Measurements from ENCODE around the gene GPR137B. TPM values are rescaled to one million over a fixed set of nuclear protein-coding genes. Genes with fewer than 3 reads are reported as not detected.
A peak's percentile ranks its signal among the peaks of the same experiment; 100 is the strongest.

The GPR137B gene
- total and polyA plus RNA-seq, 9 of the 15 experiments (the other 6 are each of a cell fraction or from before 2014, with no cell fraction given): 0.04 to 1.0 (median 0.62) TPM

GRCh38 chr1:236103646-236104218, 38.6 kb upstream of the GPR137B start (continued):
- TF ChIP-seq THRB (CRISPR knock-in tag; conservative IDR thresholded peaks at IDR 0.05) (no peak), CREM (IDR thresholded peaks at IDR 0.05; ENCODE audit: low read depth) (peak; percentile 30; the same call in 1 of the 2 replicates), NR2C2 (CRISPR knock-in tag; IDR thresholded peaks at IDR 0.05) (no peak), NR2C2 (tag; IDR thresholded peaks at IDR 0.05) (no peak), JUNB (CRISPR knock-in tag; conservative IDR thresholded peaks at IDR 0.05) (no peak), ZNF77 (CRISPR knock-in tag; IDR thresholded peaks at IDR 0.05) (no peak), RHOXF2B (CRISPR knock-in tag; conservative IDR thresholded peaks at IDR 0.05) (no peak), SIRT6 (IDR thresholded peaks at IDR 0.05; ENCODE audit: low read depth, low read length) (no peak), ATF2 (CRISPR knock-in tag; IDR thresholded peaks at IDR 0.05) (no peak), ZFP36 (IDR thresholded peaks at IDR 0.05; ENCODE audit: low read depth, low read length, partially characterized antibody) (no peak), CCAR2 (IDR thresholded peaks at IDR 0.05; ENCODE audit: low read depth, low read length) (no peak), ZNF277 (CRISPR knock-in tag; IDR thresholded peaks at IDR 0.05; ENCODE audit: borderline replicate concordance) (no peak)
- TF ChIP-seq, protein P1, sequence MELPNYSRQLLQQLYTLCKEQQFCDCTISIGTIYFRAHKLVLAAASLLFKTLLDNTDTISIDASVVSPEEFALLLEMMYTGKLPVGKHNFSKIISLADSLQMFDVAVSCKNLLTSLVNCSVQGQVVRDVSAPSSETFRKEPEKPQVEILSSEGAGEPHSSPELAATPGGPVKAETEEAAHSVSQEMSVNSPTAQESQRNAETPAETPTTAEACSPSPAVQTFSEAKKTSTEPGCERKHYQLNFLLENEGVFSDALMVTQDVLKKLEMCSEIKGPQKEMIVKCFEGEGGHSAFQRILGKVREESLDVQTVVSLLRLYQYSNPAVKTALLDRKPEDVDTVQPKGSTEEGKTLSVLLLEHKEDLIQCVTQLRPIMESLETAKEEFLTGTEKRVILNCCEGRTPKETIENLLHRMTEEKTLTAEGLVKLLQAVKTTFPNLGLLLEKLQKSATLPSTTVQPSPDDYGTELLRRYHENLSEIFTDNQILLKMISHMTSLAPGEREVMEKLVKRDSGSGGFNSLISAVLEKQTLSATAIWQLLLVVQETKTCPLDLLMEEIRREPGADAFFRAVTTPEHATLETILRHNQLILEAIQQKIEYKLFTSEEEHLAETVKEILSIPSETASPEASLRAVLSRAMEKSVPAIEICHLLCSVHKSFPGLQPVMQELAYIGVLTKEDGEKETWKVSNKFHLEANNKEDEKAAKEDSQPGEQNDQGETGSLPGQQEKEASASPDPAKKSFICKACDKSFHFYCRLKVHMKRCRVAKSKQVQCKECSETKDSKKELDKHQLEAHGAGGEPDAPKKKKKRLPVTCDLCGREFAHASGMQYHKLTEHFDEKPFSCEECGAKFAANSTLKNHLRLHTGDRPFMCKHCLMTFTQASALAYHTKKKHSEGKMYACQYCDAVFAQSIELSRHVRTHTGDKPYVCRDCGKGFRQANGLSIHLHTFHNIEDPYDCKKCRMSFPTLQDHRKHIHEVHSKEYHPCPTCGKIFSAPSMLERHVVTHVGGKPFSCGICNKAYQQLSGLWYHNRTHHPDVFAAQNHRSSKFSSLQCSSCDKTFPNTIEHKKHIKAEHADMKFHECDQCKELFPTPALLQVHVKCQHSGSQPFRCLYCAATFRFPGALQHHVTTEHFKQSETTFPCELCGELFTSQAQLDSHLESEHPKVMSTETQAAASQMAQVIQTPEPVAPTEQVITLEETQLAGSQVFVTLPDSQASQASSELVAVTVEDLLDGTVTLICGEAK (IDR thresholded peaks at IDR 0.05): no peak
- TF ChIP-seq, protein P1 (CRISPR knock-in tag; IDR thresholded peaks at IDR 0.05): no peak
- TF ChIP-seq, protein P2, sequence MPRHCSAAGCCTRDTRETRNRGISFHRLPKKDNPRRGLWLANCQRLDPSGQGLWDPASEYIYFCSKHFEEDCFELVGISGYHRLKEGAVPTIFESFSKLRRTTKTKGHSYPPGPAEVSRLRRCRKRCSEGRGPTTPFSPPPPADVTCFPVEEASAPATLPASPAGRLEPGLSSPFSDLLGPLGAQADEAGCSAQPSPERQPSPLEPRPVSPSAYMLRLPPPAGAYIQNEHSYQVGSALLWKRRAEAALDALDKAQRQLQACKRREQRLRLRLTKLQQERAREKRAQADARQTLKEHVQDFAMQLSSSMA (CRISPR knock-in tag; IDR thresholded peaks at IDR 0.05): no peak

Data from K562 (cell line).